Measurements from ENCODE around the gene SFR1.
A peak's percentile ranks its signal among the peaks of the same experiment; 100 is the strongest.

The SFR1 gene

GRCh38 chr10:104121485-104122224, at the start of gene SFR1:
Gene SFR1 (plus strand): TSS chr10:104122171. CDS start chr10:104122184, 13 bp downstream.
- Histone ChIP-seq H3K36me3 (ENCODE audit: control insufficient read depth, insufficient read depth, low read length, severe bottlenecking) (no peaks in the 10 kb centered on the region), H3K27me3 (replicated peaks; ENCODE audit: control insufficient read depth, insufficient read depth, low read length) (no peaks in the 10 kb centered on the region), H3K9me3 (ENCODE audit: control insufficient read depth, low read length) (no peaks in the 10 kb centered on the region), H3K4me1 (ENCODE audit: control insufficient read depth, insufficient read depth, low read length) (peaks cover 29% of the 10 kb centered on the region), H3K4me3 (ENCODE audit: low read length) (peak within 1 kb of the TSS; percentile 92), H3K9ac (ENCODE audit: low read length) (peak within 1 kb of the TSS; percentile 97)
- DNase-seq (ENCODE audit: low read depth), result peak; percentile 99

GRCh38 chr10:104072786-104073185, 49.2 kb upstream of the SFR1 start:
- no peaks in the 10 kb centered on the region for H3K9me3 ChIP-seq (ENCODE audit: control insufficient read depth, low read length)
- no peak for DNase-seq (ENCODE audit: low read depth)
- H3K36me3 ChIP-seq (ENCODE audit: control insufficient read depth, insufficient read depth, low read length, severe bottlenecking), result no peaks in the 10 kb centered on the region
- H3K9ac ChIP-seq (ENCODE audit: low read length), result no peak overlapping the region
- peaks cover 9% of the 10 kb centered on the region for H3K27me3 ChIP-seq (replicated peaks; ENCODE audit: control insufficient read depth, insufficient read depth, low read length)
- H3K4me1 ChIP-seq (ENCODE audit: control insufficient read depth, insufficient read depth, low read length), result peaks cover 15% of the 10 kb centered on the region
- H3K4me3 ChIP-seq (ENCODE audit: low read length), result no peak overlapping the region

- Histone ChIP-seq H3K27me3 (replicated peaks; ENCODE audit: control insufficient read depth, insufficient read depth, low read length) (peaks cover 9% of the 10 kb centered on the region), H3K9me3 (ENCODE audit: control insufficient read depth, low read length) (no peaks in the 10 kb centered on the region), H3K9ac (ENCODE audit: low read length) (no peak overlapping the region), H3K4me3 (ENCODE audit: low read length) (no peak overlapping the region), H3K4me1 (ENCODE audit: control insufficient read depth, insufficient read depth, low read length) (peaks cover 15% of the 10 kb centered on the region), H3K36me3 (ENCODE audit: control insufficient read depth, insufficient read depth, low read length, severe bottlenecking) (no peaks in the 10 kb centered on the region)
- DNase-seq (ENCODE audit: low read depth), result no peak
Observed at GRCh38 chr10:104074505-104074904, 47.5 kb upstream of the SFR1 start.

- no peak overlapping the region for H3K4me3 ChIP-seq (ENCODE audit: low read length)
Observed at GRCh38 chr10:104076743-104077160, 45.2 kb upstream of the SFR1 start.

GRCh38 chr10:104077247-104077646, 44.7 kb upstream of the SFR1 start:
- no peak for DNase-seq (ENCODE audit: low read depth)
- Histone ChIP-seq H3K36me3 (ENCODE audit: control insufficient read depth, insufficient read depth, low read length, severe bottlenecking) (no peaks in the 10 kb centered on the region), H3K4me3 (ENCODE audit: low read length) (no peak overlapping the region), H3K4me1 (ENCODE audit: control insufficient read depth, insufficient read depth, low read length) (peaks cover 15% of the 10 kb centered on the region), H3K27me3 (replicated peaks; ENCODE audit: control insufficient read depth, insufficient read depth, low read length) (peaks cover 9% of the 10 kb centered on the region), H3K9me3 (ENCODE audit: control insufficient read depth, low read length) (no peaks in the 10 kb centered on the region), H3K9ac (ENCODE audit: low read length) (no peak overlapping the region)

More at GRCh38 chr10:104076743-104077160, 45.2 kb upstream of the SFR1 start:
- DNase-seq (ENCODE audit: low read depth), result peak; percentile 47
- H3K36me3 ChIP-seq (ENCODE audit: control insufficient read depth, insufficient read depth, low read length, severe bottlenecking), result no peaks in the 10 kb centered on the region
- no peaks in the 10 kb centered on the region for H3K9me3 ChIP-seq (ENCODE audit: control insufficient read depth, low read length)
- H3K4me1 ChIP-seq (ENCODE audit: control insufficient read depth, insufficient read depth, low read length), result peaks cover 15% of the 10 kb centered on the region
- no peak overlapping the region for H3K9ac ChIP-seq (ENCODE audit: low read length)
- peaks cover 9% of the 10 kb centered on the region for H3K27me3 ChIP-seq (replicated peaks; ENCODE audit: control insufficient read depth, insufficient read depth, low read length)

GRCh38 chr10:104077663-104078151, 44.3 kb upstream of the SFR1 start:
- DNase-seq (ENCODE audit: low read depth), result no peak
- H3K9me3 ChIP-seq (ENCODE audit: control insufficient read depth, low read length), result no peaks in the 10 kb centered on the region
- no peaks in the 10 kb centered on the region for H3K36me3 ChIP-seq (ENCODE audit: control insufficient read depth, insufficient read depth, low read length, severe bottlenecking)
- H3K4me3 ChIP-seq (ENCODE audit: low read length), result no peak overlapping the region
- peaks cover 9% of the 10 kb centered on the region for H3K27me3 ChIP-seq (replicated peaks; ENCODE audit: control insufficient read depth, insufficient read depth, low read length)
- H3K9ac ChIP-seq (ENCODE audit: low read length), result no peak overlapping the region
- peaks cover 15% of the 10 kb centered on the region for H3K4me1 ChIP-seq (ENCODE audit: control insufficient read depth, insufficient read depth, low read length)

- Histone ChIP-seq H3K4me3 (ENCODE audit: low read length) (no peak overlapping the region), H3K27me3 (replicated peaks; ENCODE audit: control insufficient read depth, insufficient read depth, low read length) (peaks cover 8% of the 10 kb centered on the region), H3K36me3 (ENCODE audit: control insufficient read depth, insufficient read depth, low read length, severe bottlenecking) (no peaks in the 10 kb centered on the region), H3K4me1 (ENCODE audit: control insufficient read depth, insufficient read depth, low read length) (peaks cover 15% of the 10 kb centered on the region), H3K9me3 (ENCODE audit: control insufficient read depth, low read length) (no peaks in the 10 kb centered on the region), H3K9ac (ENCODE audit: low read length) (no peak overlapping the region)
- DNase-seq (ENCODE audit: low read depth), result no peak
Observed at GRCh38 chr10:104080762-104081161, 41.2 kb upstream of the SFR1 start.

- Histone ChIP-seq H3K36me3 (ENCODE audit: control insufficient read depth, insufficient read depth, low read length, severe bottlenecking) (no peaks in the 10 kb centered on the region), H3K9ac (ENCODE audit: low read length) (no peak overlapping the region), H3K27me3 (replicated peaks; ENCODE audit: control insufficient read depth, insufficient read depth, low read length) (no peaks in the 10 kb centered on the region), H3K9me3 (ENCODE audit: control insufficient read depth, low read length) (no peaks in the 10 kb centered on the region), H3K4me3 (ENCODE audit: low read length) (no peak overlapping the region), H3K4me1 (ENCODE audit: control insufficient read depth, insufficient read depth, low read length) (peaks cover 8% of the 10 kb centered on the region)
- DNase-seq (ENCODE audit: low read depth), result no peak
Observed at GRCh38 chr10:104081998-104082397, 40.0 kb upstream of the SFR1 start.

- Histone ChIP-seq H3K9ac (ENCODE audit: low read length) (no peak overlapping the region), H3K4me1 (ENCODE audit: control insufficient read depth, insufficient read depth, low read length) (no peaks in the 10 kb centered on the region), H3K27me3 (replicated peaks; ENCODE audit: control insufficient read depth, insufficient read depth, low read length) (no peaks in the 10 kb centered on the region), H3K9me3 (ENCODE audit: control insufficient read depth, low read length) (no peaks in the 10 kb centered on the region), H3K4me3 (ENCODE audit: low read length) (no peak overlapping the region), H3K36me3 (ENCODE audit: control insufficient read depth, insufficient read depth, low read length, severe bottlenecking) (no peaks in the 10 kb centered on the region)
- no peak for DNase-seq (ENCODE audit: low read depth)
Observed at GRCh38 chr10:104084482-104085142, 37.4 kb upstream of the SFR1 start.

GRCh38 chr10:104085801-104086400, 36.1 kb upstream of the SFR1 start, which contains the start of gene COL17A1:
Gene COL17A1 (minus strand): TSS chr10:104085880. CDS start chr10:104080673, 5,207 bp downstream.
- DNase-seq (ENCODE audit: low read depth), result no peak
- Histone ChIP-seq H3K9ac (ENCODE audit: low read length) (no peak within 1 kb of the TSS), H3K27me3 (replicated peaks; ENCODE audit: control insufficient read depth, insufficient read depth, low read length) (no peaks in the 10 kb centered on the region), H3K4me1 (ENCODE audit: control insufficient read depth, insufficient read depth, low read length) (no peaks in the 10 kb centered on the region), H3K9me3 (ENCODE audit: control insufficient read depth, low read length) (no peaks in the 10 kb centered on the region), H3K4me3 (ENCODE audit: low read length) (no peak within 1 kb of the TSS), H3K36me3 (ENCODE audit: control insufficient read depth, insufficient read depth, low read length, severe bottlenecking) (no peaks in the 10 kb centered on the region)

GRCh38 chr10:104088239-104088638, 33.7 kb upstream of the SFR1 start:
- Histone ChIP-seq H3K36me3 (ENCODE audit: control insufficient read depth, insufficient read depth, low read length, severe bottlenecking) (no peaks in the 10 kb centered on the region), H3K27me3 (replicated peaks; ENCODE audit: control insufficient read depth, insufficient read depth, low read length) (no peaks in the 10 kb centered on the region), H3K4me1 (ENCODE audit: control insufficient read depth, insufficient read depth, low read length) (no peaks in the 10 kb centered on the region), H3K4me3 (ENCODE audit: low read length) (no peak overlapping the region), H3K9me3 (ENCODE audit: control insufficient read depth, low read length) (peaks cover 11% of the 10 kb centered on the region), H3K9ac (ENCODE audit: low read length) (no peak overlapping the region)
- no peak for DNase-seq (ENCODE audit: low read depth)
